HL-60 (cell line): ENCODE measurements around the gene SUPT6H.

ENCODE experiments used
- DNase-seq, 2 experiments: peaks; one replicate each; pipeline ENCODE4 v3.0.0-alpha.2; 2010 to 2020; ENCODE audit warnings: low read depth in 1 of 2, low spot score in 1 of 2
- H3K27ac ChIP-seq: fragments of 250-450 bp; sonication (Bioruptor Pico); replicated peaks from 2 replicates; pipeline ENCODE4 v1.5.1; 2020; ENCODE audit warnings: mild to moderate bottlenecking, moderate library complexity
- H3K27me3 ChIP-seq: fragments of 250-450 bp; sonication (Bioruptor Pico); 2 replicates; pipeline ENCODE4 v1.5.1; 2021; ENCODE audit warnings: mild to moderate bottlenecking, moderate library complexity; ENCODE audit not compliant: insufficient read depth, poor library complexity, severe bottlenecking
- H3K4me3 ChIP-seq: replicated peaks from 2 replicates; pipeline ENCODE4 v1.5.1; 2011; ENCODE audit warnings: mild to moderate bottlenecking, control low read depth, low read length; ENCODE audit not compliant: insufficient read depth
- CTCF ChIP-seq: IDR thresholded peaks from one replicate; pipeline ENCODE4 v1.5.1; 2011; ENCODE audit warnings: low read length, control low read depth, inconsistent platforms; ENCODE audit not compliant: insufficient read depth
- GABPA ChIP-seq: IDR thresholded peaks from 2 replicates; pipeline ENCODE4 v1.6.1; 2012; ENCODE audit warnings: low read depth
- POLR2AphosphoS5 ChIP-seq: IDR thresholded peaks from 2 replicates; pipeline ENCODE4 v1.6.1; 2012; ENCODE audit warnings: low read depth
- REST ChIP-seq: IDR thresholded peaks from 2 replicates; pipeline ENCODE4 v1.6.1; 2012; ENCODE audit warnings: low read depth; ENCODE audit not compliant: insufficient replicate concordance
- SPI1 ChIP-seq: IDR thresholded peaks from 2 replicates; pipeline ENCODE4 v1.6.1; 2012; ENCODE audit warnings: low read depth, mild to moderate bottlenecking, borderline replicate concordance

SUPT6H gene

GRCh38 chr17:28704219-28704858 is 42.3 kb downstream of the SUPT6H start:
- Histone ChIP-seq H3K27ac (no peak overlapping the region), H3K4me3 (no peak overlapping the region), H3K27me3 (no peaks in the 10 kb centered on the region)
- TF ChIP-seq SPI1 (no peak), GABPA (no peak), REST (no peak), CTCF (no peak), POLR2AphosphoS5 (no peak)
- no peak for DNase-seq

GRCh38 chr17:28705074-28705659 is 43.2 kb downstream of the SUPT6H start:
- Histone ChIP-seq H3K27me3 (no peaks in the 10 kb centered on the region), H3K27ac (no peak overlapping the region), H3K4me3 (no peak overlapping the region)
- TF ChIP-seq SPI1 (no peak), REST (no peak), POLR2AphosphoS5 (no peak), GABPA (no peak), CTCF (no peak)
- DNase-seq: no peak

- Histone ChIP-seq H3K27me3 (no peaks in the 10 kb centered on the region), H3K4me3 (no peak overlapping the region), H3K27ac (no peak overlapping the region)
- TF ChIP-seq GABPA (no peak), CTCF (no peak), POLR2AphosphoS5 (no peak), SPI1 (no peak)
- DNase-seq: no peak
These were observed 43.8 kb downstream of the SUPT6H start for GRCh38 chr17:28705728-28706334.
